Body of pancreas (tissue), 4 donors: ENCODE results near the gene NFIA.

Experiments used
- POLR2A ChIP-seq, 3 donors: fragments of 450-650 bp; IDR thresholded peaks; one replicate each; pipeline ENCODE4 v1.6.1; 2016; ENCODE audit warnings: antibody characterized with exemption in 3 of 3, mild to moderate bottlenecking in 2 of 3
- TF ChIP-seq, protein P1 (sequence below), 7 experiments: fragments of 450-650 bp in 4 of 7; fragments of 200-600 bp in 3 of 7; sonication (generic) in 3 of 7; IDR thresholded peaks; one replicate each; pipeline ENCODE4 v1.5.1; 2016 to 2019; ENCODE audit warnings: antibody characterized with exemption in 7 of 7

DNA sequence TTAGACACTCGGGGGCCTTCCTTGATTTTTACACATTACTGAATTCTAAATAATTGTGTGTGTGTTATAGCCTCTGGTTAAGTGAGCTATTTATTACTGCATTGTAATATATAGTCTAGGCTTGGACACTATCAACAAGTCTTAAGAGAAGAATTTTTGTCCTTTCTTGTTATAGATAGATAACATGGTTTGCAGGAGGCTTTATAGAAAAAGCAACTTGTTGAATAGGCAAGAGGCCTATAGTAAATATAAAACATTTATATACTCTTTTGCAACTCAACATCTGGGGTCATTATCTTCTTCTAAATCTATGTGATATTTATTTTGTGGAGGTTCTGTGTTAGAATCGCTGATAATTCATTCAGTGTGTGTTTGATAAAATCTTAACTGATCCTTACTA lies 293.8 kb downstream of the NFIA start:
- no peak for TF ChIP-seq POLR2A (IDR thresholded peaks at IDR 0.05)
- TF ChIP-seq, protein P1, sequence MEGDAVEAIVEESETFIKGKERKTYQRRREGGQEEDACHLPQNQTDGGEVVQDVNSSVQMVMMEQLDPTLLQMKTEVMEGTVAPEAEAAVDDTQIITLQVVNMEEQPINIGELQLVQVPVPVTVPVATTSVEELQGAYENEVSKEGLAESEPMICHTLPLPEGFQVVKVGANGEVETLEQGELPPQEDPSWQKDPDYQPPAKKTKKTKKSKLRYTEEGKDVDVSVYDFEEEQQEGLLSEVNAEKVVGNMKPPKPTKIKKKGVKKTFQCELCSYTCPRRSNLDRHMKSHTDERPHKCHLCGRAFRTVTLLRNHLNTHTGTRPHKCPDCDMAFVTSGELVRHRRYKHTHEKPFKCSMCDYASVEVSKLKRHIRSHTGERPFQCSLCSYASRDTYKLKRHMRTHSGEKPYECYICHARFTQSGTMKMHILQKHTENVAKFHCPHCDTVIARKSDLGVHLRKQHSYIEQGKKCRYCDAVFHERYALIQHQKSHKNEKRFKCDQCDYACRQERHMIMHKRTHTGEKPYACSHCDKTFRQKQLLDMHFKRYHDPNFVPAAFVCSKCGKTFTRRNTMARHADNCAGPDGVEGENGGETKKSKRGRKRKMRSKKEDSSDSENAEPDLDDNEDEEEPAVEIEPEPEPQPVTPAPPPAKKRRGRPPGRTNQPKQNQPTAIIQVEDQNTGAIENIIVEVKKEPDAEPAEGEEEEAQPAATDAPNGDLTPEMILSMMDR (IDR thresholded peaks at IDR 0.05): no peak
